GM12878 (cell line): ENCODE measurements around the gene TEX10. TPM values are rescaled to one million over a fixed set of nuclear protein-coding genes. Genes with fewer than 3 reads are reported as not detected.

ENCODE experiments used
- ATAC-seq: fragments of 200-7000 bp; cut with Tn5 transposase; 3 replicates; pipeline ENCODE4 v1.9.1; 2020; ENCODE audit warnings: mild to moderate bottlenecking, moderate library complexity
- BruUV-seq: library from RNA; stranded (reverse); fragments of 400-500 nt; replicated peaks from 2 replicates; lab custom pipeline; 2021; lab: Mats Ljungman, UMichigan
- CTCF ChIA-PET: fragments of 300-600 bp; sonication (Branson Sonifier 250); formaldehyde crosslinking; extraction: SDS; loops from one replicate; lab custom pipeline; 2021; ENCODE audit warnings: inconsistent platforms; lab: Yijun Ruan, JAX
- POLR2A ChIA-PET: fragments of 350-600 bp; formaldehyde crosslinking; extraction: SDS; loops from one replicate; lab custom pipeline; 2021; ENCODE audit warnings: inconsistent platforms; lab: Charles Lee
- RAD21 ChIA-PET: fragments of 300-600 bp; sonication (Branson Sonifier 250); formaldehyde crosslinking; loops from one replicate; lab custom pipeline; 2023; ENCODE audit warnings: antibody characterized with exemption; ENCODE audit not compliant: unreplicated experiment; lab: Charles Lee
- SMC1A ChIA-PET: fragments of 300-600 bp; sonication (Branson Sonifier 250); formaldehyde crosslinking; loops from one replicate; lab custom pipeline; 2023; ENCODE audit not compliant: unreplicated experiment, uncharacterized antibody; lab: Charles Lee
- DNase-seq: peaks from one replicate; pipeline ENCODE4 v3.0.0-alpha.2; 2011; ENCODE audit warnings: low read depth, low spot score
- FAIRE-seq: peaks from 3 replicates; lab custom pipeline; 2011; peaks lifted over from hg19 to GRCh38; lab: Jason Lieb, UNC
- H2AFZ ChIP-seq: 2 replicates; pipeline ENCODE4 v1.6.0; 2011; ENCODE audit warnings: low read depth, low read length, control low read depth; ENCODE audit not compliant: control insufficient read depth
- H3K27ac ChIP-seq: 2 replicates; pipeline ENCODE4 v1.5.1; 2011; ENCODE audit warnings: control low read depth; ENCODE audit not compliant: control insufficient read depth, insufficient read depth
- H3K27me3 ChIP-seq, 2 experiments: replicated peaks in 1 of 2; 2 replicates each; pipeline versions ENCODE4 v1.6.0 to v1.6.1; 2011; ENCODE audit warnings: low read length in 1 of 2; ENCODE audit not compliant: control insufficient read depth in 2 of 2, insufficient read depth in 2 of 2
- H3K36me3 ChIP-seq, 2 experiments: 2 replicates each; pipeline ENCODE4 v1.5.1; 2011; ENCODE audit warnings: low read length in 1 of 2; ENCODE audit not compliant: control insufficient read depth in 2 of 2, insufficient read depth in 2 of 2
- H3K4me1 ChIP-seq: 2 replicates; pipeline ENCODE4 v1.6.1; 2011; ENCODE audit warnings: mild to moderate bottlenecking, low read length, moderate library complexity, mixed read lengths; ENCODE audit not compliant: control insufficient read depth, insufficient read depth
- H3K4me2 ChIP-seq: 2 replicates; pipeline ENCODE4 v1.6.0; 2011; ENCODE audit warnings: control low read depth; ENCODE audit not compliant: control insufficient read depth, insufficient read depth
- H3K4me3 ChIP-seq: fragments of 200-600 bp; sonication (generic); 2 replicates; pipeline ENCODE4 v1.5.1; 2016
- H3K79me2 ChIP-seq: 2 replicates; pipeline ENCODE4 v1.6.0; 2011; ENCODE audit warnings: low read length; ENCODE audit not compliant: control insufficient read depth, insufficient read depth
- H3K9ac ChIP-seq: 2 replicates; pipeline ENCODE4 v1.8.0; 2011; ENCODE audit warnings: low read length, control low read depth, mixed read lengths; ENCODE audit not compliant: control insufficient read depth, insufficient read depth
- H3K9me3 ChIP-seq: replicated peaks from 3 replicates; pipeline ENCODE4 v1.5.1; 2011; ENCODE audit warnings: mild to moderate bottlenecking, low read length; ENCODE audit not compliant: control insufficient read depth, insufficient read depth
- H4K20me1 ChIP-seq: 2 replicates; pipeline ENCODE4 v1.6.0; 2011; ENCODE audit not compliant: control insufficient read depth, insufficient read depth
- CBX5 ChIP-seq: sonication (generic); IDR thresholded peaks from 2 replicates; pipeline ENCODE4 v1.6.1; 2016; ENCODE audit warnings: low read depth, moderate library complexity, mild to moderate bottlenecking, inconsistent platforms
- ESRRA ChIP-seq: IDR thresholded peaks from 2 replicates; pipeline ENCODE4 v1.6.1; 2012; ENCODE audit warnings: mild to moderate bottlenecking, low read length, improper control_type of control experiment
- PKNOX1 ChIP-seq: fragments of 450-650 bp; IDR thresholded peaks from 2 replicates; pipeline ENCODE4 v1.6.1; 2016; ENCODE audit warnings: mild to moderate bottlenecking
- WGBS: methylation state at CpG from one replicate; pipeline ENCODE4 v1.1.6; 2016; ENCODE audit warnings: low lambda C conversion rate; ENCODE audit not compliant: insufficient replicate concordance, insufficient coverage; ENCODE audit errors: missing lambda C conversion rate; 5-methylcytosine and 5-hydroxymethylcytosine counted together
- in situ Hi-C: fragments of 300-500 bp; cut with MboI; formaldehyde crosslinking; loops from 9 replicates; pipeline ENCODE4 v1.14.3; 2018; ENCODE audit warnings: mixed read lengths
- intact Hi-C: fragments of 100-400 bp; cut with micrococcal nuclease; formaldehyde crosslinking; loops from one replicate; pipeline ENCODE4 v1.14.2; 2022; ENCODE audit not compliant: unreplicated experiment
- polyA plus RNA-seq, 11 experiments: library from polyadenylated mRNA; depleted of rRNA in 4 of 11; unstranded in 6 of 11; stranded (reverse) in 5 of 11; fragments of >200 nt; fragmentation: Nextera tagmentation in 4 of 11; fragmentation: Illumina TruSeq in 1 of 11; extraction: Ambion mirVana in 4 of 11; extraction: Trizol in 1 of 11; gene quantifications; 1 replicate in 1 of 11; 2 replicates in 10 of 11; pipeline versions ENCODE4 v1.2.1 to v1.2.3, GENCODE V29; 2011 to 2016; ENCODE audit warnings: inconsistent platforms in 2 of 11, missing spikeins in 2 of 11, low read depth in 1 of 11
- total RNA-seq, 4 experiments: library from RNA; depleted of rRNA in 3 of 4; stranded (reverse); fragments of >200 nt in 3 of 4; fragmentation: Illumina TruSeq in 1 of 4; extraction: Trizol in 1 of 4; gene quantifications; 2 replicates each; pipeline versions ENCODE4 v1.2.1 to v1.2.3, GENCODE V29; 2013 to 2021

Gene TEX10
- total and polyA plus RNA-seq, 10 of the 15 experiments (the other 5 are each of a cell fraction or from before 2014, with no cell fraction given): 17.4 to 46.6 (median 36.2) TPM

- BruUV-seq: no TSS peak
- WGBS: 98% methylated on average over 7 of the region's 7 CpGs
- Histone ChIP-seq H3K9ac (no peak overlapping the region), H3K27me3 (no peaks in the 10 kb centered on the region), H3K27ac (no peak overlapping the region), H3K4me2 (no peak overlapping the region), H3K4me1 (no peaks in the 10 kb centered on the region), H2AFZ (no peak overlapping the region), H3K79me2 (no peaks in the 10 kb centered on the region), H3K4me3 (no peak overlapping the region), H3K36me3 (peaks cover 0 to 6% of the 10 kb centered on the region in 2 experiments; a peak in 2 of 4 replicates), H4K20me1 (no peaks in the 10 kb centered on the region), H3K9me3 (no peaks in the 10 kb centered on the region; the same call in none of the 3 replicates)
- FAIRE-seq (no peak), ATAC-seq (no peak), DNase-seq (no peak)
- ChIA-PET SMC1A (no interaction called here), POLR2A (no interaction called here), RAD21 (no interaction called here), CTCF (interaction anchor here (0.7 kb wide), 1 partner anchor 64 kb away, joined by 4 read pairs; no protein-coding TSS in a partner anchor)
- in situ Hi-C loops (no loop called here), intact Hi-C loops (no loop called here)
- no peak for TF ChIP-seq ESRRA
Measured at GRCh38 chr9:100285601-100286000, 67.1 kb downstream of the TEX10 start.

- SMC1A ChIA-PET: no interaction called here
- in situ Hi-C loops (no loop called here), intact Hi-C loops (no loop called here)
- no peaks in the 10 kb centered on the region for H4K20me1 ChIP-seq
- H3K36me3 ChIP-seq: peaks cover 0 to 6% of the 10 kb centered on the region in 2 experiments; a peak in 2 of 4 replicates
- RAD21 ChIA-PET: no interaction called here
- DNase-seq (no peak), FAIRE-seq (no peak), ATAC-seq (no peak)
- POLR2A ChIA-PET: no interaction called here
- no peak overlapping the region for H3K9ac ChIP-seq
- CTCF ChIA-PET: interaction anchor here (0.7 kb wide), 1 partner anchor 63 kb away, joined by 4 read pairs; no protein-coding TSS in a partner anchor
- H2AFZ ChIP-seq: no peak overlapping the region
- no peaks in the 10 kb centered on the region for H3K4me1 ChIP-seq
- H3K4me2 ChIP-seq: no peak overlapping the region
- no peaks in the 10 kb centered on the region; the same call in none of the 3 replicates for H3K9me3 ChIP-seq
- BruUV-seq: no TSS peak
- no peak overlapping the region for H3K27ac ChIP-seq
- no peak overlapping the region for H3K4me3 ChIP-seq
- peak; percentile 96 for TF ChIP-seq CBX5
- no peak for TF ChIP-seq PKNOX1
- no peaks in the 10 kb centered on the region for H3K79me2 ChIP-seq
- H3K27me3 ChIP-seq: no peaks in the 10 kb centered on the region
Measured at GRCh38 chr9:100285080-100285479, 67.7 kb downstream of the TEX10 start.
